Pulmonary artery endothelial cell (primary cell): ENCODE results near the gene RSPH10B. TPM values are rescaled to one million over a fixed set of nuclear protein-coding genes. Genes with fewer than 3 reads are reported as not detected.
A peak's percentile ranks its signal among the peaks of the same experiment; 100 is the strongest.
"Not testable (repeated sequence)": the region's sequence is repeated elsewhere in the genome, so short reads cannot be mapped to it uniquely, and the experiment has no call there.

Experiments
- DNase-seq: peaks from one replicate; pipeline ENCODE4 v3.0.0-alpha.2; 2011; ENCODE audit warnings: low read depth, low spot score
- total RNA-seq: library from RNA; depleted of rRNA; stranded (reverse); fragments of >200 nt; gene quantifications from 2 replicates; pipeline ENCODE4 v1.2.3, GENCODE V29; 2014

RSPH10B gene
- total RNA-seq, 1 donor from 2014 or later = 0.13 TPM

DNA sequence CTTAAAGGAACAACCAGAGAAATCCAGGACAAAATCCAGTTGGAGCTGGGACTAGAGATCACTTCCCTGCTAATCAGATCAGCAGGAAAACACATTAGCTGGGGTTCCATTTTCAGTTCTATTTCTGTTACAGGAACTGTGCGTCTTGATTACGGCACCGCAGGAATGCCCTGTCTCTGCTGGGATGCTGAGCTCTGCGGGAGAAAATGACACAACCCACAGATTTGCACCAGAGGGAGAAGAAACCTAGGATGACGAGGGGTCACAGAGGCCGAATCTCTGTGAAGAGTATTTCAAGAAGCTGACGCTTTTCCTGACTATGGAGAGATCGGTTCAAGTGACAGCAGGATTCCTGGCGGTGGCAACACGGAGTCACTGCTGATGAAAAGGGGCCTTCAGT, 40.2 kb downstream of the RSPH10B start:
- not testable (repeated sequence) for DNase-seq

DNA sequence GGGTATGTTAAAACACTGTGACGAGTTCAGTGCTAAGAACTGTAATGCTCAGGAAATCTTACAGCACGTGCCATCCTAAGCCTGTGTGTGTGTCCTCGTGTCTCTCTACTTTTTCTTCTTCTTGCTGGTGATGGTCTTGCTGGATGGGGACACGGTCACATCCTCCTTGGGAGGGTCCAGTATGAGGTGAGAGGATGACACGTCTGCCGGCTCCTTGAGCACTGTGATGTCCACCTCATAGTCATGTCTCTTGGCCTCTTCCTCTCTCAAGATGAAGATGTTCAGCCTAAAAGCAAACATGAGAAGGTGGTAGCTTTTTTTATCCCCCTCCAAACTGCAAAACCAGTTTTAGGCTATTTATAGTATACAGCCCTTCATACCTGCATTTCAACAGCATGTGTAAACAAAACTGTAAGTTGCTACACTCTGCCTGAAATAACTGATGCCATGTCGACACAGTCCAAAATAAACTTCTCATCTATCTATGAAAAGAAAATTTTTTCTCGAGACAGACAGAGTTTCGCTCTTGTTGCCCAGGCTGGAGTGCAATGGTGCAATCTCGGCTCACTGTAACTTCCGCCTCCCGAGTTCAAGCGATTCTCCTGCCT, 44.1 kb downstream of the RSPH10B start:
- DNase-seq = not testable (repeated sequence)

DNA sequence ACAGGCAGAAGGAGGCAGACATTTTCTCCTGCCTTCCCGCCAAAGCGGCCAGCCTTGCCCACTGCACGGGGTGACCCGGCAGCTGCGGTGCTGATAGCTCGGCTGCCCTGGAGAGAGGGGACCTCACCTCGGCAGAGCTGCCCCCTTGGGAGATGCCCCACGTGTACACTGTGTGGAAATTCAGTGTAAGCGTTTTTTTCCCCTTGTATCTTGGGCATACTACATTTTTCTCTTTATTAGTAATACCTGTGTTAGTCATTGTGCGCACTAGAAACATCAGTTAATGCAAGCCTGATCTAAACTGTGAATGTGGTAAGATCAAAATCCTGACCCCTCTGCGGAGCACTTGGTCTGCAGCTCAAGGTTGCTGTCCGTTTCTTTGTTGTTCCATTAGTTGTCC, 45.9 kb downstream of the RSPH10B start:
- DNase-seq = not testable (repeated sequence)

DNA sequence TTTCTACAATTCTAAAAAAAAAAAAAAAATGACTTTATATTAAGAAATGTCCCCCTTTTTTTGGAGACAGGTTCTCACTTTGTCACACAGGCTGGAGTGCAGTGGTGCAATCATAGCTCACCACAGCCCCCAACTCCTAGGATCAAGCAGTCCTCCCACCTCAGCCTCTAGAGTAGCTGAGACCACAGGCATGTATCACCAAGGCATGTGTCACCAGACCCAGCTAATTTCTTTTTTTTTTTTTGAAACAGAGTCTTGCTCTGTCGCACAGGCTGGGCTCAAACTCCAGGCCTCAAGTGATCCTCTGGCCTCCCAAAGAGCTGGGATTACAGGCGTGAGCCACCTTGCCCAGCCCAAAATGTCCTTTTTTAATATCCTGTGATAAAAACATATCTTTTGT, 46.3 kb downstream of the RSPH10B start:
- DNase-seq = not testable (repeated sequence)

DNA sequence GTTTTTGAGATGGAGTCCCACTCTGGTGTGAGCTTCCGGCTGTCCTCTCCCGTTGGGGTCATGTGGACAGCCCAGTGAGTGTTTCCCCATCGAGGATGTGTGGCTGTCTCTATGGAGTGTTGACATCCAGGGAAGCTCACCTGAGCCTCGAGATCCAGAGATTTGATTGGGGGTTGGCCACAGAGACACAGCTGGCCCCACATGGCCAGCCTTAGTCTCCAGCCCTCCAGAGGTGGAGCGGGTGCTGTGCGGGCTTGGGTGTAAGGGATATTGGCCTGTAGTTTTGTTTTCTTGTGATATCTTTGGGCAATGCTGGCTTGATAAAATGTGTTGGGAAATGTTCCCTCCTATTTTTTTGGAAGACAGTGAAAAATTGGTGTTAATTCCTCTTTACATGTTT, 54.0 kb downstream of the RSPH10B start:
- DNase-seq = not testable (repeated sequence)

DNA sequence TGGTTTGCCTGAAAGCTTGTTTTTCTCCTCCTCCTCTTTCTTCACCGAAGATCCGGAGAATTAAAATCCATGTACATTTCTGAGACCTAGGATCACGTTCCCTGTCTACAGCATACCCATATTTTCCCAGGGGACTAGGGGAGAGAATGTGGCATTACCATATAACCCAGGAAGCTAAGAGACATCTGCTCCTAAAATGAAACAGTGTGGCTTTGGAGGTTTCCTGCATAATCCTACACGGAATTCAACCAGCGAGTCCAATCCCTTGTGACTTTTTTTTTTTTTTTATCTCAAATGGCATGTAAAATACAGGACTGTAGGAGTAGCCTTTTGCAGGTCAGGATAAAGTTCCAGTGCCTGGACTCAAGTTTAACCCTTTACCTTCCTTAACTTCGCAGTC, 61.7 kb downstream of the RSPH10B start:
- not testable (repeated sequence) for DNase-seq

DNA sequence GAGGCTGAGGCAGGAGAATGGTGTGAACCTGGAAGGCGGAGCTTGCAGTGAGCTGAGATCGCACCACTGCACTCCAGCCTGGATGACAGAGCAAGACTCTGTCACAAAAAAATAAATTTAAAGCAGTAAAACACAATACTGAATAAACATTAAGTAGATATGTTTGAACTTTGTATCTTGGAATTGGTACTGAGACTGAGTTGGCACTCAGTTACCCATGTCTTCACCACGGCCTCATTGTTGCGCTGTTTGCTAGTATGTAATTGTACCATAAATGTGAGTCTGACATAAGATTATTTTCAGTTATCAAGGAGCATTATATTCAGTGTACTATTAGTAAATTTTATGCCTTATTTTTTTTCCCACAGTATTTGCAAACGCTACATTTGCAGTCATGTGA, 65.8 kb downstream of the RSPH10B start:
- not testable (repeated sequence) for DNase-seq

DNA sequence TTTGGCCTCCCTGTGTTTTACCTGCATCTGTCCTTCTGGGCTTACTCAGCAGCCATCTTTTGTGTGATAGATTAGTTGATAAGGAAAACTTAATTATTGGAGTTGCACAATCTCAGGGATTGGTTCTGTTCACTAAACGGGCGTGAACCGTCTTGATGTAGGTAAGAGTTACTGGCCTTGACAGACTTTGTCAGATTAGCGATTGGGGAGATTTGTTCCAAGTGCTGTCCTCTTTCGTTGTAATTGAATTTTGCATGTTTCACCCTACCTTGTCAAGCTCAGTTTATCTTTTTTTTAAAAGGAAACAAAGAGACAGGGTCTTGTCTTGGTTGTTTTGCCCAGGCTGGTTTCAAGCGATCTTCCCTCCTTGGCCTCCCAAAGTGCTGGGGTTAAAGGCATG, 67.5 kb downstream of the RSPH10B start:
- DNase-seq = not testable (repeated sequence)

DNA sequence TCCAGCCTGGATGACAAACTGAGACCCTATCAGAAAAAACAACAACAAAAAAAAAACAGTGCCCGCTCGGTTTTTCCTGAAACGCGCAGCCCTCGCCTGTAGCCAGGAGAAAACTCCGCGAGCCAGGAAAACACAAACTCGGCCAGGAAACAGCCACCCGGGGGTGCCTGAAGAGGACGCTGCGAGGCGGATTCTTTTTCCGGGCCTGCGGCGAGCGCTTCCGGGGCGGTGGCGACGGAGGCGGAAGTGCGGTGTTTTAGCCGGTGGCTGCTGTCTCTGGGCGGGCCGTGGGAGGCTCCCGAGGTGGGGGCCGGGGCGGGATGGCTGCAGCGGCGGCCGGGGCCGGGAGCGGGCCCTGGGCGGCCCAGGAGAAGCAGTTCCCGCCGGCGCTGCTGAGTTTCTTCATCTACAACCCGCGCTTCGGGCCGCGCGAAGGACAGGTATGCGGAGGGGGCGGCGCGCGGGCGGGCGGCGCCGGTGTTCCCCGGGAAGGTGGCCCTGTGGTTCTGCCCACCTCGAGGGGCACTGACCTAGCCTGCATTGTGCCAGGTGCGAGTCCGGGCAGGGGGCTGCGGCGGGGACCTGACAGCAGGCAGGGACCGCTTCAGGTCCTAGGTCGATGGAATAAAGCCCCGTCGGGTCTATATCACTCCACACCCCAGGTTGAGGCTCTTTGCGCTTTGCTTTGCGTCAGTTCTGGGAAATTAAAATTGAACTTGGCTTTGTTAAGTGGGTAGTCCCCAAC, 71.8 kb downstream of the RSPH10B start, which contains the start of gene CCZ1:
Gene CCZ1 (plus strand): TSS at position 254 of the 745 bp plus-strand sequence. CDS start 67 bp downstream, at position 321.
- peak; percentile 4 for DNase-seq

DNA sequence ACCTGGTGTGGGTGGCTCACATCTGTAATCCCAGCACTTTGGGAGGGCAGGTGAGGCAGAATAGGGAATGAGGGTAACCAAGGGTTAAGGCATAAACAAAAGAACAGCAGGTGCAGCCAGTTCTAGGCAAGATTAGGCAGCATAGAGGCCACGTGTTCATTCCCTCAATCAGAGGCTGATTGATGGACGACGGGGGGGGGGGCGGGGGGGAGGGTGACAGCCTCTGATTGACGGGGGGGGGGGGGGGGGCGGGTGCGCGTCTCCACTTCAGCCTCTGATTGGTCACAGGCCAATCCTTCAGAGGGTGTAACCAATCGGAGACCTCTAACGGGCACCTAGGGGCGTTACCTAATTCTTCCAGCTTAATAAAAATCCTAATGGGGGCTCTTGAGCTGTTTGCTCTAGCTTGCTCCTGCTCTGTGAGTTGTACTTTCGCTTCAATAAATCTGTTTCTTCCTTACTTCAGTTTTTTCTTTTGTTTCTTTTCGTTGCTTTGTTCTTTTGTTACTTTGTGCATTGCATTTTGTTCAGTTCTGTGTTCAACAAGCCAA, 73.0 kb downstream of the RSPH10B start:
- not testable (repeated sequence) for DNase-seq

DNA sequence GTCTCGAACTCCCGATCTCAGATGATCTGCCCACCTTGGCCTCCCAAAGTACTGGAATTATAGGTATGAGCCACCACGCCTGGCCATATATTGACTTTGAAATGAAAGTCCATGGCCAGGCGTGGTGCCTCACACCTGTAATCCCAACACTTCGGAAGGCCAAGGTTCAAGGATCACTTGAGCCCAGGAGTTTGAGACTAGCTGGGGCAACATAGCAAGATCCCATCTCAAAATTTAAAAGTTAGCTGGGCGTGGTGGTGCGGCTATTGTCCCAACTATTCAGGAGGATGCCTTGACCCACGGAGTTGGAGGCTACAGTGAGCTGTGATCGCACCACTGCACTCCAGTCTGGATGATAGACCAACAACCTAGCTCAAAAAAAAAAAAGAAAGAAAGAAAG, 78.0 kb downstream of the RSPH10B start:
- DNase-seq = no peak

DNA sequence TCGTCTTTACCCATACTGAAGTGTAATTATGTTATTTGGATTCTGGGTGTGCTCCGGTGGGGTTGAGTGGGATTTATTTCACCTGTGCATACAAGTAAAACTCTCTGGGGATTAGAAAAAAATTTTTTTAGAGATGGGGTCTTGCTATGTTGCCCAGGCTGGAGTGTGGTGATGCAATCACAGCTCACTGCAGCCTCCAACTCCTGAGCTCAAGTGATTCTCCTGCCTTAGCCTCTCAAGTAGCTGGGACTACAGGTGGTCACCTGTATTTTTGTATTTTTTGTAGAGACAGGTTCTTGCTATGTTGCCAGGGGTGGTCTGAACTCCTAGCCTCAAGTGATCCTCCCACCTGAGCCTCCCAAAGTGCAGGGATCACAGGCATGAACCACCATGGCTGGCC, 80.2 kb downstream of the RSPH10B start:
- DNase-seq = not testable (repeated sequence)

DNA sequence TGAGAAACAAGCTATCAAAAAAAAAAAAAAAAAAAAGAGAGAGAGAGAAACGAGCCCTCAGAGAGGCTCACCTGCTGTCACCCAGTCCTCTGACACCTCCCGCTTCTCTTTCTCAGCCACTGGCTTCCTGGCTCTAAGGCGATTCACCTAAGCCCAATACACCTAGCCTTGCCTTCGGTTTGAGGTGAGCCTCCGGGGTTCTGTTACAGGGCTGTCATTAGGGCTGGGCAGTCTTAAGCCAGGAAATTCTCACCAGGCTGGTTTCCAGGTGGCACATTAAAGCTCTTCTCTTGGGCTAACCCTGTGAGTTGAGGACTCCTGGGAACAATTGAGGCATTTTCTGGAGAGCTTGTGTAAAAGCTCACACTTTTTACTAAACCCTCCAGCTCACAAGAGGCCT, 82.5 kb downstream of the RSPH10B start:
- not testable (repeated sequence) for DNase-seq

DNA sequence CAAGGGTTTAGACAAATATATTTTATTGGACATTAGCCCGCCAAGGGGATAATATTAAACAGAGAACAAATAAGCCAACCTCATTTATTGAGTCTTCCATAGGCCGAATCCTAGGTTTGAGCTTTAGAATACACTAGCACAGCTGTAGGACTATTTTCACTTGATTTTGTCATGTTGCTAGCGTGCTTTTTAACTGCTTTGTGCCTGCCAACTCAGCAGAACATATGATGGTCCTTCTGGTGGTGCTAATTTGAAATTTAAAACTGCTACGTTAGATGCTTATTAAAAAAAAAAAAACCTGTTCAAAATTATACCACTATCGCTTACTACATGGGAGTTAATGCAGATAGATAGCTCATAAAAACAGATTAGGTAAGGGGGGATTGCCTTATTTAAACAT, 86.1 kb downstream of the RSPH10B start:
- not testable (repeated sequence) for DNase-seq

DNA sequence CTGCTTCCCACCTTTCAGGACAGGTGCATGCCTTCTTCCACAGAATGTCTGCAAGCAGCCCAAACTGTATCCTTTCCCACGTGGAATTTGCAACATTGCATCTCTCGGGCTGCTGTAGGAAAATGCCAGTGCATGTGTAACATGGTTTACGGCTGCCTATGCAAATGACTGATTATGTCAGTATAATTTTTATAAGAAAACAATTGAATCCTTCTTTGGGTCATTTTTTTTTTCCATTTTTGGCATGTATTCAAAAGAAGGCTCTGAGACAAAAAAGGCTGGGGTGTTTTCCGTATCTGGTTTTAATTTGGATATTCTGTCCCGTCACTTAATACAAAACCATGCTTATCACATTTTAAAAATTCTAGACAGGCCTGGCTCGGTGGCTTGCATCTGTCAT, 90.4 kb downstream of the RSPH10B start:
- DNase-seq = not testable (repeated sequence)

DNA sequence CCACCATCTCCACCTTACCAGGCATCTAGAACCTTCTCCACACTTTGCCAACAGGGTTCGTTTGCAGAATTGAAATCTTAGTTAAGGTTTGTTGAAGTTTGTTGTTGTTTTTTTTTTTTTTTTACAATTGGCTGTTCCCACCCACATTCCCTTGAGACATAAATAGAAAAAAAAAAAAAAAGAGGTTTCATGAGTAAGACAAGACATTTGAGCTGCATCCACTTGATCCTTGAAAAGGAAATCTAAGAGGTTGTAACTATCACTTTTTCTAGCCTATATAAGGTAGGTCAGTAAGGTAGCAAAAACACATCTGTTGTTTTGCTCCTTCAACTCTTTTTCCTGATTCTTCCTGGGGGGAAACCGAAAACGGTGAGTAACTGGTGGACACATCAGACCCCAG, 90.9 kb downstream of the RSPH10B start:
- DNase-seq = not testable (repeated sequence)

Other genes starting within 250 kb of the RSPH10B start
- 26.6 and 32.2 TPM in 2 replicates for gene RNF216, start 189.0 kb downstream of the RSPH10B start, total RNA-seq
- gene OCM, start 89.9 kb downstream of the RSPH10B start, total RNA-seq = not detected in 2 replicates
- gene CCZ1, start 72.0 kb downstream of the RSPH10B start, total RNA-seq = 50.3 and 54.5 TPM in 2 replicates
- gene PMS2, start 38.4 kb upstream of the RSPH10B start, total RNA-seq = 17.7 and 19.2 TPM in 2 replicates
- gene AIMP2, start 38.6 kb upstream of the RSPH10B start, total RNA-seq = 62.6 and 70.4 TPM in 2 replicates
- gene ANKRD61, start 60.7 kb upstream of the RSPH10B start, total RNA-seq = 0.07 TPM in 2 replicates
- 92.3 and 103 TPM in 2 replicates for gene EIF2AK1, start 88.5 kb upstream of the RSPH10B start, total RNA-seq
- gene USP42, start 134.3 kb upstream of the RSPH10B start, total RNA-seq = 3.6 and 3.7 TPM in 2 replicates